ENCODE data around the gene CCNL2.

The CCNL2 gene

GRCh38 chr1:1340791-1341548 is 58.2 kb downstream of the CCNL2 start:
- DNase-seq, result no peak

GRCh38 chr1:1340185-1340584 is 59.0 kb downstream of the CCNL2 start:
- DNase-seq, result no peak

GRCh38 chr1:1338278-1338677 is 60.9 kb downstream of the CCNL2 start:
- DNase-seq, result no peak

GRCh38 chr1:1337793-1338147 is 61.4 kb downstream of the CCNL2 start:
- DNase-seq, result no peak

- no peak for DNase-seq
Observed at GRCh38 chr1:1336931-1337792, 62.0 kb downstream of the CCNL2 start.

- DNase-seq, result no peak
Observed at GRCh38 chr1:1336446-1336845, 62.7 kb downstream of the CCNL2 start.

GRCh38 chr1:1335792-1336248 is 63.3 kb downstream of the CCNL2 start:
- DNase-seq, result no peak
